ENCODE measurements around the gene ZNF878.
"Not testable (repeated sequence)": the region's sequence is repeated elsewhere in the genome, so short reads cannot be mapped to it uniquely, and the experiment has no call there.

Gene ZNF878
- 0 to 0.15 (median 0.04) reads per million in 4 donors for total RNA-seq

GRCh38 chr19:12052497-12053169 lies at the start of gene ZNF878:
Gene ZNF878 (minus strand): TSS chr19:12052961. CDS start chr19:12052801, 160 bp downstream.
- peak in 2 of 5 donors; percentile 37 to 65 for DNase-seq

DNA sequence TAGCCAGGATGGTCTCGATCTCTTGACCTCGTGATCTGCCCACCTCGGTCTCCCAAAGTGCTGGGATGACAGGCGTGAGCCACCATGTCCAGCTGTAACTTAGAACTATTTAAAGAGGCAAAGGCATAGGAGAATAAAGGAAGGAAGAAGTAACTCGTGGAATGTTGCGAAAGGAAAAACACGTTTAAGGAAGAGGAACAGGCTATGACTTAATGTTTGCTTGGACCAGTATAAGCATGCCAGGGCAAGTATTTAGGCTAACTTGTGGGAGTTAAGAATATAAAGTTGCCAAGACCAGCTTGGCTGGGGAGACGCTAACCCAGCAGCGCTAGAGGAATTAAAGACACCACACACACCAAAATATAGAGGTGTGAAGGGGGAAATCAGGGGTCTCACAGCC lies 45.3 kb upstream of the ZNF878 start:
- DNase-seq: no peak

- DNase-seq: no peak
Observed at GRCh38 chr19:12095111-12095790, 42.5 kb upstream of the ZNF878 start.

DNA sequence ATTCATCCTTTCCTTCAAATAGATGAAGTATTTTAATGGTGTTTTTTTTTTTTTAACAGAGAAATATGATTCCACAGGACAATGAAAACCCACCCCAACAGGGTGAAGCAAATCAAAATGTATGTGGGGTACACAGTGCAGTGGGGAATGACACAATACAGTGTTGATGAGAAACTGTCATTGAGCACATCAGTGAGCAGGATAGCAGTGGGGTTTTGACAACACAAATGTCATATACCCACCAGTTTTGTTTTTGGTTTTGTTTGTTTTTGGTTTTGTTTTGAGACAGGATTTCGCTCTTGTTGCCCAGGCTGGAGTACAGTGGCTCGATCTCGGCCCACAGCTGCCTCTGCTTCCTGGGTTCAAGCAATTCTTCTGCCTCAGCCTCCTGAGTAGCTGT lies 41.0 kb upstream of the ZNF878 start:
- peak in 1 of 5 donors; percentile 3 for DNase-seq

- no peak for DNase-seq
Observed at GRCh38 chr19:12092956-12093355, 40.2 kb upstream of the ZNF878 start.

GRCh38 chr19:12092065-12092867 lies 39.5 kb upstream of the ZNF878 start:
- peak in 3 of 5 donors; percentile 15 to 66 (median 23) for DNase-seq

DNA sequence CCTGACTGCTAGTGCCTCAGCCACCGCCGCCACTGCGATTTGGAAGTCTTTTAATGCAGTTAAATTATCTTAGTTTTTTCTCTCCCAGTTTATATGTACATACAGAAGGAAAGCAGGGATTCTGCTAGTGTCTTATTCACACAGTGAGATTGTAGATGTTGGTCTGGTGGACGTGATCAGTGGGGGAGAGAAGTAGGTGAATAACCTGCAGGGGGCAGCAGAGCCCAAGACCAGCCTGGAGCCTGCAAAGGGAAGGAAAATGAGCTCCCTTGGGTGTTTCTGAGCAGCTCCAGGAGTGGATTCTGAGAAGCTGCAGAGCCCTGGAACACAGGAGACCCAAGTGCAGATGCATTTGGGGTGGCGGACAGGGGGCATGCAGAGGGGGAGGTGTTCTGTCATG lies 38.0 kb upstream of the ZNF878 start:
- DNase-seq: peak; percentile 9 to 55 (median 31)

GRCh38 chr19:12085074-12085818 lies 32.5 kb upstream of the ZNF878 start:
- DNase-seq: no peak

- not testable (repeated sequence) for DNase-seq
Observed at GRCh38 chr19:12083336-12083735, 30.6 kb upstream of the ZNF878 start.

GRCh38 chr19:12077375-12077774 lies 24.6 kb upstream of the ZNF878 start:
- DNase-seq: no peak

DNA sequence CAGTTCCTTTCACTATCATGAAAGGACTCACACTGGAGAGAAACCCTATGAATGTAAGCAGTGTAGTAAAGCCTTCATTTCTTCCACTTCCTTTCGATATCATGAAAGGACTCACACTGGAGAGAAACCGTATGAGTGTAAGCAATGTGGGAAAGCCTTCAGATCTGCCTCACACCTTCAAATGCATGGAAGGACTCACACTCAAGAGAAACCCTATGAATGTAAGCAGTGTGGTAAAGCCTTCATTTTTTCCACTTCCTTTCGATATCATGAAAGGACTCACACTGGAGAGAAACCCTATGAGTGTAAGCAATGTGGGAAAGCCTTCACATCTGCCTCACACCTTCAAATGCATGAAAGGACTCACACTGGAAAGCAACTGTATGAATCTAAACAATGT lies 23.6 kb upstream of the ZNF878 start:
- not testable (repeated sequence) for DNase-seq

DNA sequence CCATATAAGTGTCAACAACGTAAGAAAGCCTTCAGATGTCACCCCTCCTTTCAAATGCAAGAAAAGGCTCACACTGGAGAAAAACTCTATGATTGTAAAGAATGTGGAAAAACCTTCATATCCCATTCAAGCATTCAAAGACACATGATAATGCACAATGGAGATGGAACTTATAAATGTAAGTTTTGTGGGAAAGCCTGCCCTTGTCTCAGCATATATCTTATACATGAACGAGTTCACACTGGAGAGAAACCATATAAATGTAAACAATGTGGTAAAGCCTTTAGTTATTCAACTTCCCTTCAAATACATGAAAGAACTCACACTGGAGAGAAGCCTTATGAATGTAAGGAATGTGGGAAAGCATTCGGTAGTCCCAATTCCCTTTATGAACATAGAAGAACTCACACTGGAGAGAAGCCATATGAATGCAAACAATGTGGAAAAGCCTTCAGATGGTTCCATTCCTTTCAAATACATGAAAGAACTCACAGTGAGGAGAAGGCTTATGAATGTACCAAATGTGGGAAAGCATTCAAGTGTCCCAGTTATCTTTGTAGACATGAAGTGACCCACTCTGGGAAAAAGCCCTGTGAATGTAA lies 22.9 kb upstream of the ZNF878 start:
- no peak for DNase-seq

GRCh38 chr19:12064590-12065538 lies 12.1 kb upstream of the ZNF878 start, which contains the start of gene ZNF844:
Gene ZNF844 (plus strand): TSS chr19:12064731. CDS start chr19:12064874, 143 bp downstream.
- DNase-seq: peak; percentile 33 to 65 (median 55)

DNA sequence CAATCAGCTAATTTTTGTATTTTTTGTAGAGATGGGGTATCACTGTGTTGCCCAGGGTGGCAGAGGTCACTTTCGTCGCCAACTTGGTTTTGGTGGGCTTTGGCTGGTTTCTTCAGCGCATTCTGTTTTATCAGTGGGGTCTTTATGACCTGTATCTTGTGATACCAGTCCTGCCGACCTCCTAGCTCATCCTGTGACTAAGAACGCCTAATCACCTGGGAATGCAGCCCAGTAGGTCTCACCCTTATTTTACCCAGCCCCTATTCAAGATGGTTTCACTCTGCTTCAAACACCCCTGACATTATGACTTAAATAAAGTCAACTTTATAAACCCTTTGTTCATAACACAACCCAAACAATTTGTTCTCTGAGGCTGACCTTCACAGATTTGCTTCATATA lies 3.0 kb upstream of the ZNF878 start:
- DNase-seq: no peak

GRCh38 chr19:12052091-12052496 lies 667 bp downstream of the ZNF878 start:
- DNase-seq: no peak

DNA sequence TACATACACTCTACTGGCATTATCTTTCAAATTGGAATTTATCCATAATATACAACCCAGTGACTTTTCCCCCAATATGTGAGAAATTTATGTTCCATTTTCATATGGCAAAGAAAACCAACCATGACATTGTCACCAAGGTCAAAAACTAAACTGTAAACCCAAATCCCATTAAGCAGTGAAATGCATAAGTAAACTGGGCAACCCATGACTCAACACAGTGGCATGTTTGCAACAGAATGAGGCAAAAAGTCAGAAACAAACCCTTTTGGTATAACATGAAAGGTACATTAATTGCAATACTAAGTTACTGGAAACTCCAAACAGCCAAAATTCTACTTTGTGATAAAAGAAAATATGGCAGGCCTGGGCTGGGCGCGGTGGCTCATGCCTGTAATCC lies 4.9 kb downstream of the ZNF878 start:
- DNase-seq: no peak

- DNase-seq: no peak
Observed at GRCh38 chr19:12043752-12044422, 8.9 kb downstream of the ZNF878 start.

- no peak for DNase-seq
Observed at GRCh38 chr19:12042893-12043292, 9.9 kb downstream of the ZNF878 start.

DNA sequence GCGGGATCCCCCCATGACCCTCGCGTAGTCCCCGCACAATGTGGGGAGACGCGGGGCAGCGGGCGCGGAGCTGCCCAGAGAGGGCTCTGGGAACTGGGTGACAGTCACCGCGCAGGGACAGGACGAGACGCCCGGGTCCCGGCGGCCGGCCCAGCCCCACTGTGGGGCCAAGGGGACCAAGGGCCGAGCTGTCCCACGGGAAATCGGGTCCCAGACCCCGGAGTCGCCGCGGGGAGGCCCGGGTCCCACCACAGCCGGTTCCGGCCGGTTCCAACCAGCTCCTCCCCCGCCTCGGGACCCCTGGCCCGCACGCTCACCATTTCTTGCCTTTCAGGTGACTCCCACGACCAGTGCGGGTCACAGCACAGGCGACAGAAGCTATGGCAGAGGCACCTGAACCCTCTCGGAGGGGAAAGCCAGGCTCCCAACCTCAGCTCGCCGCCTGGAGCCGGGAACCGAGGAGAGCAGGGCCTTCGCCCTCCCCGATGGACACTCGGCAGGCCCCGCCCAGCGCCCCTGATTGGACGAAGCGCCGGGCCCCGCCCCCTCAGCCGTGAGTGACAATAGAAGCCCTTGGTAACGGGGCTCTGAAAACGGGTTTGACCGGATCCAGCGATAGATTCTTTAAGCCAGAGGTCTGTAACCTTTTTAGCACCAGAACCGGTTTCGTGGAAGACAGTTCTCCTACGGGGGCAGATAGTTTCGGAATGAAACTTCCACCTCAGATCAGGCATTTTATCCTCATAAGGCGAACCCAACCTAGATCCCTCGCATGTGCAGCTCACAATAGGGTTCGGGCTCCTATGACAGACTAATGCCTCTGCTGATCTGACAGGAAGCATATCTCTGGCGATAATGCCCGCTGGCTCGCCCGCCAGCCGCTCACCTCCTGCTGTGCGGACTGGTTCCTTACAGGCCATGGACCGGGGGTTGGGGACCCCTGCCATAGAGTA lies 17.3 kb downstream of the ZNF878 start, which contains the start of gene ZNF433:
TSS of gene ZNF433 (minus strand) at position 460 of the 953 bp plus-strand sequence. CDS start at position 320, 140 bp downstream.
- peak; percentile 36 to 60 (median 42) for DNase-seq
